GM12801 (cell line): ENCODE results near the gene CCDC154.

Source experiments
- TF ChIP-seq, protein P1 (sequence below): IDR thresholded peaks from one replicate; pipeline ENCODE4 v1.5.1; 2011; ENCODE audit warnings: control low read depth; ENCODE audit not compliant: insufficient read length; ENCODE audit errors: extremely low read depth

CCDC154 gene, protein sequence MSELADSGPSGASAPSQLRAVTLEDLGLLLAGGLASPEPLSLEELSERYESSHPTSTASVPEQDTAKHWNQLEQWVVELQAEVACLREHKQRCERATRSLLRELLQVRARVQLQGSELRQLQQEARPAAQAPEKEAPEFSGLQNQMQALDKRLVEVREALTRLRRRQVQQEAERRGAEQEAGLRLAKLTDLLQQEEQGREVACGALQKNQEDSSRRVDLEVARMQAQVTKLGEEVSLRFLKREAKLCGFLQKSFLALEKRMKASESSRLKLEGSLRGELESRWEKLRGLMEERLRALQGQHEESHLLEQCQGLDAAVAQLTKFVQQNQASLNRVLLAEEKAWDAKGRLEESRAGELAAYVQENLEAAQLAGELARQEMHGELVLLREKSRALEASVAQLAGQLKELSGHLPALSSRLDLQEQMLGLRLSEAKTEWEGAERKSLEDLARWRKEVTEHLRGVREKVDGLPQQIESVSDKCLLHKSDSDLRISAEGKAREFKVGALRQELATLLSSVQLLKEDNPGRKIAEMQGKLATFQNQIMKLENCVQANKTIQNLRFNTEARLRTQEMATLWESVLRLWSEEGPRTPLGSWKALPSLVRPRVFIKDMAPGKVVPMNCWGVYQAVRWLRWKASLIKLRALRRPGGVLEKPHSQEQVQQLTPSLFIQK

DNA sequence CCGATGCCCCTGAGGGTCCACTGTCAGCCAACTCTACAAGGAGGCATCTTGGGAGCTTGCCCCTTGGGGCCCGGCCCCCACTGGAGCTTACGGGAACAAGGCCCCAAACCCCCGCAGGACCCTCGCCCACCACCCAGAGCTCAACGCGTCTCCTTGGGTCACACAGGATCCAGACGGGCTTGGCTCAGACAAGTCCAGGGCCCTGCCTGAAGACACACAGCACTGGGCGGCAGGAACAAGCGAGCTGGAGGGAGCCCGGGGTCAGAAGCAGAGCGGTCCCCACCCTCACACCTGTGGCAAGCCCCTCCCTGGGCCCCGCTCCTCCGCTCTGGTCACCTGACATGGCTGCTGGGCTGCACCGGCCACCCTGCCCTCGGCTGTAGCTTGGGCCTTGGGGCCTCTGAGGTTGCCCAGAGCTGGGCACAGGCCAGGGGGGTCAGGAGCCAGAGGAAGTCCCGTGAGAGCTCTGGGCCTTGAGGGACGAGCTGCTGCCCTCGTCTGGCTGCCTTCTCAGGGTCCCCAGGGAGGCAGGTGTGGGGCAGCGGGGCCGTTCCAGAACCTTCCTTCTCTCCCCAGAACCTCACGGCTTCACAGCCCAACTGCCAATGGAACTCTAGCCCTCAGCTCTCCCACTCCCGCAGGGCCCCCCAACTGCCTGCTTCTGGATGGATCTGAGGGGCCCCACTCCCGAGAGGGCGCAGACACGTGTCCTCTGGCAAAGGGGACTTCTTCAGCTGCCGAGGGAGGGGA is at the start of gene CCDC154:
TSS of gene CCDC154 (minus strand) at position 577 of the 750 bp plus-strand sequence. CDS start at position 343, 234 bp downstream.
- TF ChIP-seq, protein P1, sequence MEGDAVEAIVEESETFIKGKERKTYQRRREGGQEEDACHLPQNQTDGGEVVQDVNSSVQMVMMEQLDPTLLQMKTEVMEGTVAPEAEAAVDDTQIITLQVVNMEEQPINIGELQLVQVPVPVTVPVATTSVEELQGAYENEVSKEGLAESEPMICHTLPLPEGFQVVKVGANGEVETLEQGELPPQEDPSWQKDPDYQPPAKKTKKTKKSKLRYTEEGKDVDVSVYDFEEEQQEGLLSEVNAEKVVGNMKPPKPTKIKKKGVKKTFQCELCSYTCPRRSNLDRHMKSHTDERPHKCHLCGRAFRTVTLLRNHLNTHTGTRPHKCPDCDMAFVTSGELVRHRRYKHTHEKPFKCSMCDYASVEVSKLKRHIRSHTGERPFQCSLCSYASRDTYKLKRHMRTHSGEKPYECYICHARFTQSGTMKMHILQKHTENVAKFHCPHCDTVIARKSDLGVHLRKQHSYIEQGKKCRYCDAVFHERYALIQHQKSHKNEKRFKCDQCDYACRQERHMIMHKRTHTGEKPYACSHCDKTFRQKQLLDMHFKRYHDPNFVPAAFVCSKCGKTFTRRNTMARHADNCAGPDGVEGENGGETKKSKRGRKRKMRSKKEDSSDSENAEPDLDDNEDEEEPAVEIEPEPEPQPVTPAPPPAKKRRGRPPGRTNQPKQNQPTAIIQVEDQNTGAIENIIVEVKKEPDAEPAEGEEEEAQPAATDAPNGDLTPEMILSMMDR, result no peak

DNA sequence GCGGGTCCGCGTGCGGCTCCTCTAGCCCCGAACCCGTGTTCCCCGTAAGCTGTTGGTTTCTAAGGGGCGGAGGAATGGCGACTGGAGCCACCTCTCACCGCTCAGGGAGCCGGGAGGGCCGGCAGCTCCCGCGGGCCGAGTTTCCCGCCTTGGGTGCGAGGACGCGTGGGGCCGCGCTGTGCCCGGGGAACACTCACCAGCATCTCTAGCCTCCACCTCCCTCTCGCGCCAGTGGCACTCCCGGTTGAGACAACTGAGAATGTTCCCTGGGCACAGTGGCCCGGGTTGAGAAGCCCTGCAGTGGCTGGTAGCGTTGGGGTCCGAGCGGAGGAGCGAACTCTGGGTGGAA is 49.4 kb upstream of the CCDC154 start:
- TF ChIP-seq, protein P1, result no peak

DNA sequence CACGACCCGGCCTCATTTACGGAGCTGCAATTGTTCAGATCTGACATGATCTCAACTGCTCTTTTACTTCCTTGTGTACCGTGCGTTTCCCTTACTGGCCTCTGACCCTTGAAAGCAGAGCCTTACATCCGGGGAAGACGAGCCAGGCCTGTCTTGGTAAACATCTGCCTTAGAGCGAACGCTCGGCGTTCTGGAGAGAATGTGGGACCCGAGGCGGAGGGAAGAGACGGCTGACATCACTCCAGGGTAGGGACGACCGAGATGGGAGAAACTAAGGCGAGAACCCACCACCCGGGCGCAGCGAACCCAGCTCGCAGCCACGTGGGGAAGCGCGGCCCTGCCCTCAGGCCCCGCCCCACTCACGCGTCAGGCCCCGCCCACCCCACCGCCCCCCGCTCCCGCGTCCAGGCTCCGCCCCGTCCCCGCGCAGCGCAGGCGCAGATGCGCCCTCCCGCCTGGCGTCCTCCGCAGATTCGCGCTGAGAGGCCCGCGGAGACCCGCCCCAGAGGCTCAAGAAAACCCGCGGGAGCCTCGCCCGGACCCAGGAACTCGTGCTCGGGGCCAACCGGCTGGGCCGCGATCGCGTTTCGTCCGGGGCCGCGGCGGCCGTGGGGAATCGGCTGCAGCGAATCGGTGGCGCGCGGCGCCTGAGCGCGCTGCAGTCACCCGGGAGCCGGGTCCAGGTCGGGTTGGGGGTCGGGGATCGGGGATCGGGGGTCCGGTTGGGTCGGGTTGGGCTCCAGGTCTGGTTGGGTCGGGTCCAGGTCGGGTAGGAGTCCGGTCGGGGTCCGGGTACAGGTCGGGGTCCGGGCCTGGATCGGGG is 48.8 kb upstream of the CCDC154 start, which contains the start of gene TELO2:
TSS of gene TELO2 (plus strand) at position 438 of the 823 bp plus-strand sequence. CDS start 922 bp downstream, outside the sequence.
- TF ChIP-seq, protein P1, result no peak

DNA sequence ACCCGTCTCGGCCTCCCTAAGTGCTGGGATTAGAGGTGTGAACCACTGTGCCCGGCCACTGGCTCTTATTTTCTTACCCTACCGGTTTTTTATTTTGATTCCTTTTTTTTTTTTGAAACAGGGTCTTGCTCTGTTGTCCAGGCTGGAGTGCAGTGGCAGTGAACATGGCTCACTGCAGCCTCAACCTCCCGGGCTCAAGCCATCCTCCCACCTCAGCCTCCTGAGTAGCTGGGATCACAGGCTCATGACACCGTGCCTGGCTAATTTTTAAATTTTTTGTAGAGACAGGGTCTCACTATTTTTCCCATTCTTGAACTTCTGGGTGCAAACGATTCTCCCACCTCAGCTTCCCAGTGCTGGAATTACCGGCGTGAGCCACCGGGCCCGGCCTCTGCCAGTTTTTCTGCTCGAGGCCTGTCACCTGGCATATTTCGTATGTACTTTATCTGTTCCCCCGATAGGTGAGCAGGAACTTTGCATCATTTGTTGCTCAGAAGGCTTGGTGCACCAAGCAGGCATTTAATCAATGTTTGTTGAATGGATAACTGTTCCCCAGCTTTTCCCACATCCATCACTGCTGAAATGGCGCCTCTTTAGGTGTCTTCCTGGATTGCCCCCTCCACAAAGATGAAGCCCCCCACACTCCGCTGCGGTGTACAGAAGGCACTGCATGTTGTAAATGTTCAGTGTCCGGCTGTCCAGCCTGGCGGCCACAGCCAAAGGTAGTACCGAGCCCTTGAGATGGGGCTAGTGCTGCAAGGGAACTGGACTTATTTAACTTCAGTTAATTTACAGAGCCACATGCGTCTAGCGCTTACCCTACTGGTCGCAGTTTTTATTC is 47.9 kb upstream of the CCDC154 start:
- TF ChIP-seq, protein P1, result no peak

DNA sequence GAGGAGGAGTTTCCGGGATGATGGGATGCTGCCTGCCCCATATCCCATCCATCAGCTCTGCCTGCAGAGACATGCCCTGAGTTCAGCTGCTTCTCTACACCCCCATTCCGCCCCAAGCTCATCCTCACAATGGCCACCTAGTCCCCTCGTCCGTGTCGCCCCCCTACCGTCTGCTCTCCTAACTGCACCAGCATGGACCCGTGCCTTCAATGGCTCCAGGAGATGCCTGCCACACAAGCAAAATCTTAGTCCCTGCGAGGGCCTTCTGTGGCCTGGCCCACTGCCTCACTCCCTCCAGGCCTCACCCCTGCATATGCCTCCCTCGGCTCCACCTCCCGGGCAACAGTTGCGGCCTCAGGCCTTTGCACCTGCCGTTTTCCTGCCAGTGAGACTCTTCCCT is 47.0 kb upstream of the CCDC154 start:
- TF ChIP-seq, protein P1, result no peak

DNA sequence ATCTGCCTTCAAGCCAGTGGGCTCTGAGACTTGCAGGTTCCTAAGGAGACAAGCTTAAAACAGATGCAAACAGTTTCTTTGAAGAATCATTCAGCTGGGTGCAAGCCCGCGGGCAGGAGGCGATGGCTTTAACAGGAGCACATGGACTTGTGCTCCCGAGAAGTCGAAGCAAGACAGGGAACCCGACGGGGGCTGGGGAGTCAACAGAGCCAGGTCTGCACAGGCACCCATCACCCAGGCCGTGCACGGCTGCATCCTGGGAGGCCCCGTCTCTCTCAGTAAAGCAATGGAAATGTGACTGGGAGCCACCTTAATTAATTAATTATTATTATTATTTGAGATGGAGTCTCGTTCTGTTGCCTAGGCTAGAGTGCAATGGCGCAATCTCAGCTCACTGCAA is 44.7 kb upstream of the CCDC154 start:
- TF ChIP-seq, protein P1, result no peak
